Activated CD4-positive, alpha-beta T cell treated with anti-CD3 and anti-CD28 coated beads, Interleukin-2, amount 10 ng/mL, durations not matched to agents 7 days and 5 days (primary cell): ENCODE data around the gene SCN1B. TPM values are rescaled to one million over a fixed set of nuclear protein-coding genes. Genes with fewer than 3 reads are reported as not detected.

Experiments
- CTCF ChIA-PET: fragments of 350-600 bp; sonication (Branson Sonifier 250); formaldehyde crosslinking; loops from one replicate; lab custom pipeline; 2021; ENCODE audit warnings: antibody characterized with exemption; lab: Charles Lee
- POLR2A ChIA-PET: fragments of 350-600 bp; sonication (Branson Sonifier 250); formaldehyde crosslinking; loops from one replicate; lab custom pipeline; 2021; ENCODE audit warnings: antibody characterized with exemption; lab: Charles Lee
- DNase-seq: peaks from one replicate; pipeline ENCODE4 v3.0.0-alpha.2; 2020
- H3K27ac Mint-ChIP-seq: one replicate; pipeline ENCODE4 v1.8.0; 2021; ENCODE audit warnings: mild to moderate bottlenecking, moderate library complexity, mixed read lengths
- H3K27me3 Mint-ChIP-seq: one replicate; pipeline ENCODE4 v1.8.0; 2021; ENCODE audit warnings: mixed read lengths
- H3K36me3 Mint-ChIP-seq: one replicate; pipeline ENCODE4 v1.8.0; 2021; ENCODE audit warnings: low read depth, mixed read lengths
- H3K4me1 Mint-ChIP-seq: one replicate; pipeline ENCODE4 v1.8.0; 2021; ENCODE audit warnings: mixed read lengths
- H3K4me3 Mint-ChIP-seq: one replicate; pipeline ENCODE4 v1.8.0; 2021; ENCODE audit warnings: mild to moderate bottlenecking, moderate library complexity, mixed read lengths
- H3K9me3 Mint-ChIP-seq: one replicate; pipeline ENCODE4 v1.8.0; 2021; ENCODE audit warnings: mixed read lengths
- total RNA-seq, 2 experiments: library from RNA; stranded (reverse); gene quantifications; one replicate each; pipeline ENCODE4 v1.2.3, GENCODE V29; 2021

SCN1B gene
- total RNA-seq, 2 experiments from 2014 or later, result 0.50 to 0.97 TPM

- no peaks in the 10 kb centered on the region for H3K27me3 Mint-ChIP-seq
- DNase-seq, result no peak
- no peaks in the 10 kb centered on the region for H3K4me1 Mint-ChIP-seq
- CTCF ChIA-PET, result interaction anchor here (1.0 to 1.2 kb wide), 2 partner anchors 14 to 17 kb away, joined by 3 to 5 read pairs; no protein-coding TSS in a partner anchor
- H3K36me3 Mint-ChIP-seq, result no peaks in the 10 kb centered on the region
- no peak overlapping the region for H3K4me3 Mint-ChIP-seq
- POLR2A ChIA-PET, result no interaction called here
- H3K9me3 Mint-ChIP-seq, result no peaks in the 10 kb centered on the region
- no peak overlapping the region for H3K27ac Mint-ChIP-seq
Measured at GRCh38 chr19:35080613-35081170, 50.4 kb downstream of the SCN1B start.

- H3K4me3 Mint-ChIP-seq, result no peak overlapping the region
Measured at GRCh38 chr19:35081201-35081600, 50.9 kb downstream of the SCN1B start.

DNA sequence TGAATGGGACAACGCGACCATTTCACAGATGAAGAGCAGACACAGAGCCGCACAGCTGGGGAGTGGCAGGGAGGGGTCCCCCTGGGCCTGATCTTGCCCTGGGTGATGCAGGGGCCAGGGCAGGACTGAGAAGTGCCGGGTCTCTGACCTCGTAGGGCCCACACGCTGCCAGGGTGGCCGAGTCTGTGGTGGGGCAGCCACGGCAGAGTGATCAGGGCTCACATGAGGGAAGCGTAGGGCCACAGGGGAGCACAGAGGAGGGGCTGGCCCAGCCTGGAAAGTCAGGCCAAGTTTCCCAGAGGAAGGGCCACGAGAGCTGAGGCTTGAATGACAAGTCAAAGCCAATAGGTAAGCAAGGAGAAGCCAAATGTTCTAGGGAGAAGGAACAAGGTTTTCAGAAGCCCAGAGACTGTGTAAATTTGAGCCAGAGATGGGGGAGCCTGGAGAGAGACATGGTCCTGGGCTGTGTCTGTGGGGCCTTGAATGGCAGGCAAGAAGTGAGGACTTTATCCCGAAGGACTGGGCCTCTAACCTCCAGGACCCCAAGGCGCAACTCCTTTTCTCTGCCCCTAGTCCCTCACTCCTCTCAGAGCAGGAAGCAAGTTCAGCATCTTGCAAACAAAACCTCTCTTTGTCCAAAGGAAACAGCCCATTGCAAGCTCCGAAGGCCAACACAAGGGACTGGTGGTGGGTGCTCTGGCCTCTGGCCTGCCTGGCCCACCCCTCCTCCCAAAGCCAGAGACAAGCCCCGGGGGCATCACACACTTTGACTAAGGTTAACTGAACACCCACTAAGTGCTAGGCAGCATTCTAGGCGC is 53.6 kb downstream of the SCN1B start:
- Mint-ChIP-seq H3K36me3 (no peaks in the 10 kb centered on the region), H3K27ac (no peak overlapping the region), H3K4me3 (no peak overlapping the region), H3K27me3 (no peaks in the 10 kb centered on the region), H3K4me1 (no peaks in the 10 kb centered on the region), H3K9me3 (no peaks in the 10 kb centered on the region)
- no peak for DNase-seq
- POLR2A ChIA-PET, result no interaction called here
- CTCF ChIA-PET, result no interaction called here

More at GRCh38 chr19:35081201-35081600, 50.9 kb downstream of the SCN1B start:
- Mint-ChIP-seq H3K36me3 (no peaks in the 10 kb centered on the region), H3K27ac (no peak overlapping the region), H3K4me1 (no peaks in the 10 kb centered on the region), H3K27me3 (no peaks in the 10 kb centered on the region), H3K9me3 (no peaks in the 10 kb centered on the region)
- POLR2A ChIA-PET, result no interaction called here
- CTCF ChIA-PET, result interaction anchor here (1.2 kb wide), 1 partner anchor 15 kb away, joined by 5 read pairs; no protein-coding TSS in a partner anchor
- no peak for DNase-seq

DNA sequence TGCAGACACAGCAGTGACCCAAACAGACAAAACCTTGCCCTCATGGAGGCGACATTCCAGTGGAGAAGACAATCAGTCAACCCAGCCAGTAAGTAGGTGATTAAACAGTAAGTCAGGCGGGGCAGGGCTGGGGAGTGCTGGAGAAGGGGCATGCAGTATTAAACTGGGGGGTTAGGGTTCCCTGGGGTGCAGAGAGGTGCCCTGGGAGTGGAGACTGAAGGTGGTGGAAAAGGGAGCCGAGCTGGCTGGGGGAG is 54.2 kb downstream of the SCN1B start:
- ChIA-PET CTCF (no interaction called here), POLR2A (no interaction called here)
- no peak overlapping the region for H3K27ac Mint-ChIP-seq
- H3K9me3 Mint-ChIP-seq, result no peaks in the 10 kb centered on the region
- no peaks in the 10 kb centered on the region for H3K4me1 Mint-ChIP-seq
- no peak for DNase-seq
- no peaks in the 10 kb centered on the region for H3K27me3 Mint-ChIP-seq
- H3K36me3 Mint-ChIP-seq, result no peaks in the 10 kb centered on the region
- no peak overlapping the region for H3K4me3 Mint-ChIP-seq

DNA sequence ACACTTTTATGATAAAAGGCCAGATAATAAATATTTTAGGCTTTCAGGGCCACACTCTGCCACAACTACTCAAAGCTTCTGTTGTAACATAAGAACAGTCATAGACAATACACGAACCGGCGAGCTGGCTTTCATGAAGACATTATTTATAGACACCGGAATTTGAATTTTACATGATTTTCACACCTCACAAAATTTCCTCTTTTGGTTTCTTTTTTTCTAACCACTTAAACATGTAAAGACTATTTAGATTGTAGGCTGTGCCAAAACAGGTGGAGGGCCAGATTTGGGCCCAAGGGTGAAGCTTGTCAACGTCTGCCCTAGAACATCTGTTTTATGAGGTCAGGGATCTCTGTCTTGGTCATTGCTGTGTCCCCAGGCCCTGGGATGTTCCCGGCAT is 55.7 kb downstream of the SCN1B start:
- no peak overlapping the region for H3K27ac Mint-ChIP-seq
- CTCF ChIA-PET, result interaction anchor here (1.8 kb wide), 1 partner anchor 56 kb away, joined by 7 read pairs; no protein-coding TSS in a partner anchor

GRCh38 chr19:35086455-35086854 is 56.2 kb downstream of the SCN1B start:
- peaks cover 7% of the 10 kb centered on the region for H3K27me3 Mint-ChIP-seq
- H3K9me3 Mint-ChIP-seq, result no peaks in the 10 kb centered on the region
- ChIA-PET POLR2A (no interaction called here), CTCF (interaction anchor here (1.8 kb wide), 1 partner anchor 56 kb away, joined by 7 read pairs; no protein-coding TSS in a partner anchor)
- DNase-seq, result no peak
- no peak overlapping the region for H3K27ac Mint-ChIP-seq
- no peak overlapping the region for H3K4me3 Mint-ChIP-seq
- no peaks in the 10 kb centered on the region for H3K36me3 Mint-ChIP-seq
- H3K4me1 Mint-ChIP-seq, result peaks cover 3% of the 10 kb centered on the region

More for the DNA sequence above, 55.7 kb downstream of the SCN1B start:
- H3K9me3 Mint-ChIP-seq, result no peaks in the 10 kb centered on the region
- H3K36me3 Mint-ChIP-seq, result no peaks in the 10 kb centered on the region
- POLR2A ChIA-PET, result no interaction called here
- H3K4me1 Mint-ChIP-seq, result peaks cover 3% of the 10 kb centered on the region
- no peak overlapping the region for H3K4me3 Mint-ChIP-seq
- DNase-seq, result no peak
- H3K27me3 Mint-ChIP-seq, result peaks cover 7% of the 10 kb centered on the region

DNA sequence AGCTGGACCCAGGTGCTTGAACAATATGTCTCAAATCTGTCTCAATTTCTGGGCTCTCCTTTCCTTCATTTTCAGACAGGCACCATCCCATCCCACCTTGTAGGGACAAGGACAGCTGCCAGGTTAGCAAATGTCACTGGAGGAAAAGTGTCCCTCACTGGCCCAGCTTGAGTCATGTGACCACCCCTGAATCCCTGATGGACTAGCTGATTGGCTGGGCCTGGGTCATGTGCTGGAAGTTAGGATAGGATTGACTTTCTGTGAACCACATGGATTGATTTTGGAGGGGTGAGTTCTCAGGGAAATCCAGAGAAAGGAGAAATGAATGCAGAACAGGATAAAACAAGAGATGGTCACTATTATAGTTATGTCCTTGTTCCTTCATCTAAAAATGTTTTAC is 57.1 kb downstream of the SCN1B start:
- Mint-ChIP-seq H3K27me3 (peaks cover 7% of the 10 kb centered on the region), H3K4me1 (peaks cover 3% of the 10 kb centered on the region), H3K36me3 (no peaks in the 10 kb centered on the region), H3K27ac (no peak overlapping the region), H3K4me3 (no peak overlapping the region), H3K9me3 (no peaks in the 10 kb centered on the region)
- DNase-seq, result no peak
- POLR2A ChIA-PET, result no interaction called here
- CTCF ChIA-PET, result interaction anchor here (1.1 to 1.8 kb wide), 2 partner anchors 20 to 55 kb away, joined by 3 to 7 read pairs; no protein-coding TSS in a partner anchor

DNA sequence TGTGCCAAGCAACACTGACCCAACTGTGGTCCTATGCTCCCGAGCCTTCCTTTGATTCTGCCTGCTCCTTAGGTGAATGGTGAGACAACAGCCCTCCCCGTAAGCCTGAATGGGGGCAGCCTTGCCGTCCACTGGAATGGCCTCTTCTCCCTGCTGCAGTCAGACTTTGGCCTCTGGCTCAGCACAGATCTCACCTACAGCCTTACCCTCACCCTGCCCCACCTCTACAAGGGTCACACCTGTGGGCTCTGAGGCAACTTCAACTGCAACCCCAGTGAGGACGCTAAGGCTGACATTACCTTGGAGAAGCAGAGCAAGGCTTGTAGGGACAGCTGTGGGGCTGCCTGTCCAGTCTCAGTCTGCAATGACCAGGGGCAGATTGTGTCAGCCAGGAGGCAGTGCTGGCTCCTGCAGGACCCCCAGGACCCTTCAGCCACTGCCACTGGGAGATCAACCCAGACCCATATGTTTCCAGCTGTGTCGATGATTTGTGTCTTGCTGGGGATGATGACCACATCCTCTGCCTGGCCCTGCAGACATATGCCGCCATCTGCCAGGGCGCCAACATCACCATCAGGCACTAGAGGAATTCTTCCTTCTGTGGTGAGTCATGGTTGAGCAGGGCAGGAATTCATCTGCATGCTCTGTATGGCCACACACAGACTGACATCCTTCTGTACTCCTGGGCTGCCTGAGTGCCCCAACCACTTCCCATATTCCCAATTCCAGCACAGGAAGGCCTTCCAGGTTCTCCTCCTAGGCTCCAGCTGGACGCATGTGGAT is 58.1 kb downstream of the SCN1B start:
- Mint-ChIP-seq H3K9me3 (no peaks in the 10 kb centered on the region), H3K27me3 (peaks cover 7% of the 10 kb centered on the region)

GRCh38 chr19:35089554-35089953 is 59.3 kb downstream of the SCN1B start:
- Mint-ChIP-seq H3K4me1 (peaks cover 3% of the 10 kb centered on the region), H3K36me3 (no peaks in the 10 kb centered on the region), H3K27me3 (peaks cover 7% of the 10 kb centered on the region), H3K4me3 (no peak overlapping the region), H3K27ac (no peak overlapping the region), H3K9me3 (no peaks in the 10 kb centered on the region)
- DNase-seq, result no peak
- POLR2A ChIA-PET, result no interaction called here
- CTCF ChIA-PET, result interaction anchor here (0.6 to 1.3 kb wide), 2 partner anchors 17 to 88 kb away, joined by 3 read pairs; no protein-coding TSS in a partner anchor

More for the DNA sequence above, 58.1 kb downstream of the SCN1B start:
- DNase-seq, result no peak
- peaks cover 3% of the 10 kb centered on the region for H3K4me1 Mint-ChIP-seq
- CTCF ChIA-PET, result interaction anchor here (0.8 to 1.1 kb wide), 2 partner anchors 12 to 22 kb away, joined by 3 read pairs; no protein-coding TSS in a partner anchor
- POLR2A ChIA-PET, result no interaction called here
- no peak overlapping the region for H3K4me3 Mint-ChIP-seq
- H3K36me3 Mint-ChIP-seq, result no peaks in the 10 kb centered on the region
- H3K27ac Mint-ChIP-seq, result no peak overlapping the region

Other genes starting within 250 kb of the SCN1B start
- 1 to 10 TPM; 4.0 to 4.8 TPM for gene ZNF30, start 103.6 kb upstream of the SCN1B start, total RNA-seq
- 10 to 100 TPM; 14.8 to 15.3 TPM for gene ZNF792, start 66.2 kb upstream of the SCN1B start, total RNA-seq
- 100 to 1,000 TPM; 106 to 114 TPM for gene GRAMD1A, start 30.1 kb upstream of the SCN1B start, total RNA-seq
- not detected for gene HPN, start 11.3 kb downstream of the SCN1B start, total RNA-seq
- gene FXYD3, start 85.4 kb downstream of the SCN1B start, total RNA-seq, result not detected
- gene LGI4, start 104.6 kb downstream of the SCN1B start, total RNA-seq, result under 1 TPM; 0.37 to 0.40 TPM
- gene FXYD1, start 108.4 kb downstream of the SCN1B start, total RNA-seq, result 1 to 10 TPM; 1.0 to 1.8 TPM
- gene FXYD7, start 112.8 kb downstream of the SCN1B start, total RNA-seq, result 1 to 10 TPM; 4.5 to 5.0 TPM
- gene FXYD5, start 124.3 kb downstream of the SCN1B start, total RNA-seq, result 100 to 1,000 TPM; 455 to 524 TPM
- not detected for gene FAM187B, start 198.3 kb downstream of the SCN1B start, total RNA-seq
- gene LSR, start 218.5 kb downstream of the SCN1B start, total RNA-seq, result 1 to 10 TPM; 3.5 to 3.6 TPM
- gene USF2, start 238.5 kb downstream of the SCN1B start, total RNA-seq, result 100 to 1,000 TPM; 150 to 162 TPM